ENCODE results near the gene XRCC5.

Gene XRCC5

GRCh38 chr2:216222650-216223352, 113.7 kb downstream of the XRCC5 start:
- POLR2A ChIA-PET: no interaction called here
- TF ChIP-seq KLF7 (tag by site-specific recombination; IDR thresholded peaks at IDR 0.05; ENCODE audit: borderline replicate concordance): no peak
- TF ChIP-seq ZSCAN4 (tag by site-specific recombination; IDR thresholded peaks at IDR 0.05): no peak
- no peak for TF ChIP-seq ZNF610 (tag by site-specific recombination; IDR thresholded peaks at IDR 0.05; ENCODE audit: borderline replicate concordance)
- TF ChIP-seq ZSCAN23 (tag by site-specific recombination; IDR thresholded peaks at IDR 0.05): no peak
- TF ChIP-seq ZIC2 (tag by site-specific recombination; IDR thresholded peaks at IDR 0.05): no peak
- TF ChIP-seq ZNF555 (tag by site-specific recombination; conservative IDR thresholded peaks at IDR 0.05): no peak
- no peak for TF ChIP-seq ZBTB21 (tag by site-specific recombination; IDR thresholded peaks at IDR 0.05)
- no peak for TF ChIP-seq ZNF792 (tag by site-specific recombination; IDR thresholded peaks at IDR 0.05)
- TF ChIP-seq ZFP69B (tag by site-specific recombination; IDR thresholded peaks at IDR 0.05): no peak
- TF ChIP-seq BCL11A (tag by site-specific recombination; IDR thresholded peaks at IDR 0.05; ENCODE audit: low read depth): no peak
- TF ChIP-seq ZBTB6 (tag by site-specific recombination; IDR thresholded peaks at IDR 0.05): no peak
- TF ChIP-seq HOXA7 (CRISPR knock-in tag; IDR thresholded peaks at IDR 0.05; ENCODE audit: borderline replicate concordance): no peak
- TF ChIP-seq ZNF10 (tag by site-specific recombination; IDR thresholded peaks at IDR 0.05): no peak
- TF ChIP-seq ZBTB10 (tag by site-specific recombination; IDR thresholded peaks at IDR 0.05): no peak
- no peak for TF ChIP-seq ZNF416 (tag by site-specific recombination; IDR thresholded peaks at IDR 0.05)
- no peak for TF ChIP-seq ZNF664 (tag by site-specific recombination; IDR thresholded peaks at IDR 0.05)
- Histone ChIP-seq H3K4me3 (ENCODE audit: low read depth, low read length) (no peak overlapping the region), H3K4me1 (ENCODE audit: control insufficient read depth, insufficient read depth, low read length) (no peaks in the 10 kb centered on the region), H3K9me3 (ENCODE audit: control insufficient read depth, insufficient read depth, low read depth, low read length) (no peaks in the 10 kb centered on the region), H3K27ac (ENCODE audit: extremely low read depth, low read depth, low read length) (no peak overlapping the region), H3K36me3 (ENCODE audit: control insufficient read depth in 2 of 2, insufficient read depth in 1 of 2, low read length in 2 of 2) (peaks cover 0 to 14% of the 10 kb centered on the region in 2 experiments; a peak in 1 of 3 replicates)
- CTCF ChIA-PET: interaction anchor here (0.8 to 2.8 kb wide), 5 partner anchors 38 to 181 kb away, joined by 3 to 28 read pairs (median 5); no protein-coding TSS in a partner anchor

GRCh38 chr2:216224388-216224787, 115.2 kb downstream of the XRCC5 start:
- Histone ChIP-seq H3K36me3 (ENCODE audit: control insufficient read depth in 2 of 2, insufficient read depth in 1 of 2, low read length in 2 of 2) (peaks cover 0 to 2% of the 10 kb centered on the region in 2 experiments; a peak in 1 of 3 replicates), H3K27ac (ENCODE audit: extremely low read depth, low read depth, low read length) (no peak overlapping the region), H3K4me3 (ENCODE audit: low read depth, low read length) (no peak overlapping the region), H3K4me1 (ENCODE audit: control insufficient read depth, insufficient read depth, low read length) (no peaks in the 10 kb centered on the region), H3K9me3 (ENCODE audit: control insufficient read depth, insufficient read depth, low read depth, low read length) (no peaks in the 10 kb centered on the region)
- POLR2A ChIA-PET: no interaction called here
- no peak for TF ChIP-seq ELK4 (IDR thresholded peaks at IDR 0.05; ENCODE audit: borderline replicate concordance, low read depth, low read length)
- CTCF ChIA-PET: interaction anchor here (0.6 to 2.8 kb wide), 2 partner anchors 29 to 180 kb away, joined by 3 to 28 read pairs; no protein-coding TSS in a partner anchor

Measured in HEK293 (cell line).